Measurements from ENCODE around the gene KRTAP4-9. TPM values are rescaled to one million over a fixed set of nuclear protein-coding genes. Genes with fewer than 3 reads are reported as not detected.
"Not testable (repeated sequence)": the region's sequence is repeated elsewhere in the genome, so short reads cannot be mapped to it uniquely, and the experiment has no call there.

The KRTAP4-9 gene
- total and polyA plus RNA-seq, 9 of the 15 experiments (the other 6 are each of a cell fraction or from before 2014, with no cell fraction given) = not detected

GRCh38 chr17:41116297-41116696 is 11.1 kb downstream of the KRTAP4-9 start (continued):
- no peak for TF ChIP-seq BRCA1 (IDR thresholded peaks at IDR 0.05)
- TF ChIP-seq BRCA1 (CRISPR knock-in tag; IDR thresholded peaks at IDR 0.05) = no peak
- no peak for TF ChIP-seq TFAP4 (CRISPR knock-in tag; IDR thresholded peaks at IDR 0.05; ENCODE audit: borderline replicate concordance)
- no peak for TF ChIP-seq ZKSCAN1 (IDR thresholded peaks at IDR 0.05; ENCODE audit: low read depth, low read length)
- TF ChIP-seq MAFG (tag; conservative IDR thresholded peaks at IDR 0.05) = no peak
- no peak for TF ChIP-seq ZSCAN29 (IDR thresholded peaks at IDR 0.05)
- no peak for TF ChIP-seq KDM1A (IDR thresholded peaks at IDR 0.05)
- no peak for TF ChIP-seq ZNF133 (CRISPR knock-in tag; IDR thresholded peaks at IDR 0.05)
- no peak for TF ChIP-seq ZBTB11 (CRISPR knock-in tag; IDR thresholded peaks at IDR 0.05)

- H3K27me3 ChIP-seq (ENCODE audit: control insufficient read depth in 2 of 2, insufficient read depth in 2 of 2, low read length in 2 of 2); POLR2A ChIA-PET; H3K4me3 ChIP-seq; H3K9me3 ChIP-seq (replicated peaks; ENCODE audit: control insufficient read depth, insufficient read depth, low read depth, low read length); H4K20me1 ChIP-seq (replicated peaks; ENCODE audit: control insufficient read depth, insufficient read depth, low read length); DNase-seq (ENCODE audit: extremely low read depth in 1 of 4, low spot score in 3 of 4); H3K4me1 ChIP-seq (replicated peaks in 1 of 2; ENCODE audit: control insufficient read depth in 2 of 2, insufficient read depth in 2 of 2, low read length in 2 of 2); in situ Hi-C loops (cut with MboI); H3K79me2 ChIP-seq (ENCODE audit: control insufficient read depth, insufficient read depth, low read length); H2AFZ ChIP-seq (ENCODE audit: low read depth, low read length); BruUV-seq (replicated peaks); H3K27ac ChIP-seq (ENCODE audit: extremely low read depth, low read depth, low read length); intact Hi-C loops (cut with micrococcal nuclease); H3K4me2 ChIP-seq (ENCODE audit: insufficient read depth, low read length); H3K9ac ChIP-seq (ENCODE audit: insufficient read depth in 1 of 2, low read depth in 2 of 2, low read length in 2 of 2); ATAC-seq; FAIRE-seq; H3K9me1 ChIP-seq (ENCODE audit: control insufficient read depth, insufficient read depth, low read length); H3K36me3 ChIP-seq (ENCODE audit: control insufficient read depth, insufficient read depth, low read length): not testable (repeated sequence)
- CTCF ChIA-PET (ENCODE audit: low intra/inter-chr PET ratio) = interaction anchor here (0.7 kb wide), 1 partner anchor 216 kb away, joined by 3 read pairs; no protein-coding TSS in a partner anchor
- 0% methylated on average over 10 of the region's 10 CpGs for WGBS (ENCODE audit: insufficient coverage, low coverage, missing lambda C conversion rate)
Observed at GRCh38 chr17:41117846-41118386, 12.7 kb downstream of the KRTAP4-9 start, which contains the start of gene KRTAP4-11. KRTAP4-11 (minus strand) TSS chr17:41118373; CDS start chr17:41118315, 58 bp downstream.
